Body of pancreas (tissue), 4 donors: Measurements from ENCODE around the gene SRRM3.

Source experiments
- CTCF ChIP-seq, 7 experiments: fragments of 450-650 bp in 4 of 7; fragments of 200-600 bp in 3 of 7; sonication (generic) in 3 of 7; IDR thresholded peaks; one replicate each; pipeline ENCODE4 v1.5.1; 2016 to 2019; ENCODE audit warnings: antibody characterized with exemption in 7 of 7
- POLR2A ChIP-seq, 3 donors: fragments of 450-650 bp; IDR thresholded peaks; one replicate each; pipeline ENCODE4 v1.6.1; 2016; ENCODE audit warnings: antibody characterized with exemption in 3 of 3, mild to moderate bottlenecking in 2 of 3

DNA sequence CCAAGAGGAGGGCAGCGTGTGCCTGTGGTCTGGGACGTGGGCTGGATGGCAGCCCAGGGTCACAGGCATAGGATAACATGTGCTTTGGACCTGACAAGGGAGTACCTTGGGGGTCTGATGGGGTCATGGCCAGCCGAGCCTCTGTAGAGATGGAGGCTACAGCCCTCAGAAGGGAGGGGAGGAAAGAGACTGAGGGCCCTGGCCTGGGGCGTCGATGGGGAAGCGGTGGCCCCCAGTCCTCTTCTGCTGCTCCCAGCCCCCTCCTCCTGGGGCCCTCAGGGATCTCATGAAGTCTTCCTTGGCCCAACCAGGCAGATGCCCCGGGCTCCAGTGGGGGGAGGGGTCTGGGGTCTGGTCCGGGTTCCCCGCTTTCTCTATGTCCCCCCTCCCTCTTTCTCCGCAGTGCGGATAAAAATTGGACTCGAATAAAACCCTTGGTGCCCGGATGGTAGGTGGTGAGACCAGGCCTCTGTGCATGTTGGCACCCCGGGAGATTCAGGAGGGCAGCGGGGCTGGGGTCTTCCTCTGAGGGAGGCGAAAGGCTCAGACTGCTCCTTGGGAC, 85.2 kb downstream of the SRRM3 start:
- no peak for TF ChIP-seq CTCF (IDR thresholded peaks at IDR 0.05)
- TF ChIP-seq POLR2A (IDR thresholded peaks at IDR 0.05), result no peak
